Trophoblast cell (in vitro differentiated cells and primary cell): ENCODE results near the gene DNAJC22.

Experiments
- DNase-seq, 2 donors: peaks; one replicate each; pipeline ENCODE4 v3.0.0-alpha.2; 2016
- H2AFZ ChIP-seq: 2 replicates; pipeline ENCODE4 v1.6.1; 2013; ENCODE audit warnings: low read length, moderate library complexity, mild to moderate bottlenecking; ENCODE audit not compliant: insufficient read depth, poor library complexity
- H2AK5ac ChIP-seq: 2 replicates; pipeline ENCODE4 v1.6.1; 2013; ENCODE audit warnings: mild to moderate bottlenecking, low read length
- H2BK120ac ChIP-seq: 2 replicates; pipeline ENCODE4 v1.6.1; 2013; ENCODE audit warnings: low read length, mild to moderate bottlenecking, moderate library complexity; ENCODE audit not compliant: insufficient read depth, poor library complexity
- H2BK12ac ChIP-seq: 2 replicates; pipeline ENCODE4 v1.6.1; 2013; ENCODE audit warnings: mild to moderate bottlenecking, low read length, moderate library complexity
- H2BK5ac ChIP-seq: 2 replicates; pipeline ENCODE4 v1.6.1; 2013; ENCODE audit warnings: low read length, low read depth, moderate library complexity, mild to moderate bottlenecking; ENCODE audit not compliant: poor library complexity
- H3K14ac ChIP-seq: 2 replicates; pipeline ENCODE4 v1.6.1; 2013; ENCODE audit warnings: mild to moderate bottlenecking, low read length
- H3K18ac ChIP-seq: 2 replicates; pipeline ENCODE4 v1.6.1; 2013; ENCODE audit warnings: mild to moderate bottlenecking, low read length
- H3K23ac ChIP-seq: 2 replicates; pipeline ENCODE4 v1.6.1; 2013; ENCODE audit warnings: low read length
- H3K27ac ChIP-seq: 2 replicates; pipeline ENCODE4 v1.5.1; 2013; ENCODE audit warnings: low read depth, mild to moderate bottlenecking, inconsistent platforms, low read length, moderate library complexity
- H3K27me3 ChIP-seq: 2 replicates; pipeline ENCODE4 v1.6.1; 2013; ENCODE audit warnings: inconsistent platforms, mild to moderate bottlenecking, low read length, moderate library complexity; ENCODE audit not compliant: insufficient read depth
- H3K36me3 ChIP-seq, 2 experiments: 1 replicate in 1 of 2; 2 replicates in 1 of 2; pipeline ENCODE4 v1.6.1; 2013; ENCODE audit warnings: low read length in 2 of 2, mild to moderate bottlenecking in 2 of 2, moderate library complexity in 1 of 2; ENCODE audit not compliant: insufficient read depth in 2 of 2, control insufficient read depth in 1 of 2
- H3K4ac ChIP-seq: 2 replicates; pipeline ENCODE4 v1.6.1; 2013; ENCODE audit warnings: low read depth, mild to moderate bottlenecking, low read length, moderate library complexity
- H3K4me1 ChIP-seq, 2 experiments: 1 replicate in 1 of 2; 2 replicates in 1 of 2; pipeline ENCODE4 v1.6.1; 2013; ENCODE audit warnings: low read length in 2 of 2, mild to moderate bottlenecking in 2 of 2, moderate library complexity in 1 of 2; ENCODE audit not compliant: insufficient read depth in 2 of 2, control insufficient read depth in 1 of 2
- H3K4me2 ChIP-seq: 2 replicates; pipeline ENCODE4 v1.6.1; 2013; ENCODE audit warnings: inconsistent platforms, mild to moderate bottlenecking, low read length, moderate library complexity
- H3K4me3 ChIP-seq: 2 replicates; pipeline ENCODE4 v1.5.1; 2013; ENCODE audit warnings: mild to moderate bottlenecking, low read depth, low read length, inconsistent platforms
- H3K79me1 ChIP-seq: one replicate; pipeline ENCODE4 v1.6.1; 2013; ENCODE audit warnings: low read length
- H3K79me2 ChIP-seq: 2 replicates; pipeline ENCODE4 v1.6.1; 2013; ENCODE audit warnings: low read length, mild to moderate bottlenecking; ENCODE audit not compliant: control insufficient read depth, insufficient read depth, poor library complexity
- H3K9ac ChIP-seq: 2 replicates; pipeline ENCODE4 v1.6.1; 2013; ENCODE audit warnings: mild to moderate bottlenecking, low read length
- H3K9me3 ChIP-seq: 2 replicates; pipeline ENCODE4 v1.6.1; 2013; ENCODE audit warnings: low read depth, mild to moderate bottlenecking, control low read depth, inconsistent platforms, low read length; ENCODE audit not compliant: insufficient read depth
- H4K12ac ChIP-seq: 2 replicates; pipeline ENCODE4 v1.6.1; 2013; ENCODE audit warnings: low read depth, mild to moderate bottlenecking, low read length, moderate library complexity
- H4K8ac ChIP-seq: 2 replicates; pipeline ENCODE4 v1.6.1; 2013; ENCODE audit warnings: low read depth, mild to moderate bottlenecking, low read length, moderate library complexity
- H4K91ac ChIP-seq: one replicate; pipeline ENCODE4 v1.6.1; 2013; ENCODE audit warnings: low read depth, mild to moderate bottlenecking, low read length, moderate library complexity
- WGBS: extraction: QIAGEN DNeasy Blood & Tissue Kit; methylation state at CpG from one replicate; pipeline ENCODE4 v1.1.7; 2013; ENCODE audit warnings: missing lambda C conversion rate; ENCODE audit not compliant: insufficient read length, insufficient coverage; ENCODE audit errors: extremely low coverage; 5-methylcytosine and 5-hydroxymethylcytosine counted together

Gene DNAJC22

GRCh38 chr12:49336645-49337584 is 9.8 kb upstream of the DNAJC22 start, which contains the start of gene C1QL4:
TSS of gene C1QL4 (minus strand) at chr12:49337188. CDS start at chr12:49336477, 711 bp downstream.
- DNase-seq, result peak; percentile 89 to 94
- Histone ChIP-seq H2BK5ac (no peak within 1 kb of the TSS), H3K36me3 (peaks cover 0 to 1% of the 10 kb centered on the region in 2 experiments), H3K79me2 (no peaks in the 10 kb centered on the region), H3K18ac (no peak within 1 kb of the TSS), H3K4ac (no peak within 1 kb of the TSS), H2BK120ac (no peak within 1 kb of the TSS), H3K4me1 (peaks cover 4 to 5% of the 10 kb centered on the region in 2 experiments), H3K4me2 (peak within 1 kb of the TSS; percentile 72), H3K27ac (no peak within 1 kb of the TSS), H2AK5ac (no peak within 1 kb of the TSS), H3K23ac (no peak within 1 kb of the TSS), H4K8ac (no peak within 1 kb of the TSS), H2AFZ (peak within 1 kb of the TSS; percentile 60), H3K9me3 (peaks cover 11% of the 10 kb centered on the region), H3K27me3 (peaks cover 67% of the 10 kb centered on the region), H3K9ac (no peak within 1 kb of the TSS), H4K91ac (no peak within 1 kb of the TSS), H3K14ac (no peak within 1 kb of the TSS), H3K79me1 (no peaks in the 10 kb centered on the region), H4K12ac (no peak within 1 kb of the TSS), H2BK12ac (no peak within 1 kb of the TSS), H3K4me3 (no peak within 1 kb of the TSS)
- no CpG with 5 or more reads among the region's 65 CpGs for whole genome bisulfite sequencing

DNA sequence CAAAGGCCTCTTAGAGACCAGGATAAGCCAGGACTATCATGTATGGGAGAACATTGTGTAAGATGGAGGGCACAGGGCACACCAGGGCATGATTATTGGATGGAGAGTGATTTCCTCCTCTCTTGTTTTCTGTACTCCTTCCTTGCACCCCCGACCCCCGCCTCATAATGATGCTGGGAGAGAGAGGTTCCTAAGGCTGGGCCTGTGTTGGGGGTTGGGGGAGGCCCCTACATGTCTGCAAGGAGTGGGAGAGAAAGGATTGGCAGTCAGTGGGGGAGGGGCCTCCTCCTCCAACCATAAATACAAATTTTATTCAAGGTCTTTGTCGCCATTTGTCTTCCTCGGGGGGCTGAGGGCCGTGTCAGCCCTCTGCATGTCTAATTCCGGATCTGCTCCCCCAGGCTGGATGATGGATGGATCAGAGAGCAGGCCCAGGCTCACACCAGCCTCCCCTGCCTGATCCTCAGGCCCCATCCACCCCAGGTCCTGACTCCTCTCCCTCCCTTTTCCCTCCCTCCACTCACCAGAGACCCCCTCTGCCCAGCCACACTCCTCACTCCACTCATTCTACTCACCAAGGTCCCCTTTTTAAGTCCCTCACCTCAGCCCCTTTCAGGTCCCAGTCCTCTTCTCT is 7.7 kb upstream of the DNAJC22 start:
- no peak overlapping the region for H3K4ac ChIP-seq
- no peak overlapping the region for H3K23ac ChIP-seq
- no peak overlapping the region for H3K14ac ChIP-seq
- H4K8ac ChIP-seq, result no peak overlapping the region
- H3K9ac ChIP-seq, result no peak overlapping the region
- no peak overlapping the region for H2AK5ac ChIP-seq
- H3K27me3 ChIP-seq, result peaks cover 86% of the 10 kb centered on the region
- H2BK120ac ChIP-seq, result no peak overlapping the region
- no peak overlapping the region for H3K4me2 ChIP-seq
- H2BK12ac ChIP-seq, result no peak overlapping the region
- no CpG with 5 or more reads among the region's 6 CpGs for WGBS
- no peaks in the 10 kb centered on the region for H3K79me2 ChIP-seq
- peaks cover 13 to 17% of the 10 kb centered on the region in 2 experiments for H3K4me1 ChIP-seq
- peaks cover 11% of the 10 kb centered on the region for H3K9me3 ChIP-seq
- no peak overlapping the region for H3K4me3 ChIP-seq
- H4K12ac ChIP-seq, result no peak overlapping the region
- H3K18ac ChIP-seq, result no peak overlapping the region
- H2BK5ac ChIP-seq, result no peak overlapping the region
- no peak for DNase-seq
- H3K36me3 ChIP-seq, result no peaks in the 10 kb centered on the region
- no peak overlapping the region for H3K27ac ChIP-seq
- no peak overlapping the region for H2AFZ ChIP-seq
- no peaks in the 10 kb centered on the region for H3K79me1 ChIP-seq
- no peak overlapping the region for H4K91ac ChIP-seq

GRCh38 chr12:49339464-49339861 is 7.2 kb upstream of the DNAJC22 start:
- H3K4ac ChIP-seq, result no peak overlapping the region
- no peaks in the 10 kb centered on the region for H3K36me3 ChIP-seq
- H4K12ac ChIP-seq, result no peak overlapping the region
- no peaks in the 10 kb centered on the region for H3K79me1 ChIP-seq
- no peaks in the 10 kb centered on the region for H3K79me2 ChIP-seq
- H2BK12ac ChIP-seq, result no peak overlapping the region
- H4K8ac ChIP-seq, result no peak overlapping the region
- H2AFZ ChIP-seq, result no peak overlapping the region
- no peak overlapping the region for H3K4me2 ChIP-seq
- no peak overlapping the region for H3K23ac ChIP-seq
- no peak overlapping the region for H4K91ac ChIP-seq
- no peak overlapping the region for H3K9ac ChIP-seq
- no peak overlapping the region for H2BK120ac ChIP-seq
- no peak overlapping the region for H3K27ac ChIP-seq
- H3K4me3 ChIP-seq, result no peak overlapping the region
- DNase-seq, result no peak
- no peak overlapping the region for H2AK5ac ChIP-seq
- H3K18ac ChIP-seq, result no peak overlapping the region
- H3K27me3 ChIP-seq, result peaks cover 87% of the 10 kb centered on the region
- peaks cover 13 to 17% of the 10 kb centered on the region in 2 experiments for H3K4me1 ChIP-seq
- no peak overlapping the region for H2BK5ac ChIP-seq
- peaks cover 11% of the 10 kb centered on the region for H3K9me3 ChIP-seq
- no CpG with 5 or more reads among the region's 5 CpGs for WGBS
- no peak overlapping the region for H3K14ac ChIP-seq

GRCh38 chr12:49340095-49340870 is 6.4 kb upstream of the DNAJC22 start:
- Histone ChIP-seq H2BK12ac (no peak overlapping the region), H2AFZ (no peak overlapping the region), H4K12ac (no peak overlapping the region), H3K79me1 (no peaks in the 10 kb centered on the region), H2AK5ac (no peak overlapping the region), H3K27me3 (peaks cover 87% of the 10 kb centered on the region), H2BK120ac (no peak overlapping the region), H3K4me3 (no peak overlapping the region), H3K9me3 (peaks cover 11% of the 10 kb centered on the region), H3K4me1 (peaks cover 13 to 17% of the 10 kb centered on the region in 2 experiments), H3K27ac (no peak overlapping the region), H3K18ac (no peak overlapping the region), H3K4me2 (no peak overlapping the region), H2BK5ac (no peak overlapping the region), H3K23ac (no peak overlapping the region), H4K8ac (no peak overlapping the region), H3K79me2 (no peaks in the 10 kb centered on the region), H4K91ac (no peak overlapping the region), H3K36me3 (no peaks in the 10 kb centered on the region), H3K4ac (no peak overlapping the region), H3K9ac (no peak overlapping the region), H3K14ac (no peak overlapping the region)
- DNase-seq, result no peak
- WGBS, result no CpG with 5 or more reads among the region's 6 CpGs
